ENCODE results near the gene MPPED2. TPM values are rescaled to one million over a fixed set of nuclear protein-coding genes. Genes with fewer than 3 reads are reported as not detected.

Gene MPPED2
- total RNA-seq, 1 donor from 2014 or later: 25.9 TPM

GRCh38 chr11:30434901-30435300, 151.3 kb downstream of the MPPED2 start:
- Mint-ChIP-seq H3K27me3 (no peaks in the 10 kb centered on the region), H3K9me3 (ENCODE audit: low read depth) (no peaks in the 10 kb centered on the region), H3K4me1 (ENCODE audit: low read depth) (peaks cover 12% of the 10 kb centered on the region), H3K27ac (no peak overlapping the region), H3K4me3 (ENCODE audit: low read depth) (no peak overlapping the region), H3K36me3 (ENCODE audit: insufficient read depth) (no peaks in the 10 kb centered on the region)
- no peak for DNase-seq (ENCODE audit: low spot score, unreplicated experiment)
- no peak for TF ChIP-seq CTCF (IDR thresholded peaks at IDR 0.05; ENCODE audit: unreplicated experiment)

- no peak for DNase-seq (ENCODE audit: low spot score, unreplicated experiment)
- H3K27ac Mint-ChIP-seq: peak overlapping the region; percentile 49
- H3K9me3 Mint-ChIP-seq (ENCODE audit: low read depth): no peaks in the 10 kb centered on the region
Measured at GRCh38 chr11:30433831-30434230, 152.3 kb downstream of the MPPED2 start.

GRCh38 chr11:30432716-30433115, 153.4 kb downstream of the MPPED2 start:
- Mint-ChIP-seq H3K4me3 (ENCODE audit: low read depth) (no peak overlapping the region), H3K36me3 (ENCODE audit: insufficient read depth) (no peaks in the 10 kb centered on the region), H3K27ac (no peak overlapping the region), H3K9me3 (ENCODE audit: low read depth) (no peaks in the 10 kb centered on the region), H3K4me1 (ENCODE audit: low read depth) (peaks cover 24% of the 10 kb centered on the region), H3K27me3 (no peaks in the 10 kb centered on the region)
- TF ChIP-seq CTCF (IDR thresholded peaks at IDR 0.05; ENCODE audit: unreplicated experiment): no peak
- DNase-seq (ENCODE audit: low spot score, unreplicated experiment): no peak

More at GRCh38 chr11:30433831-30434230, 152.3 kb downstream of the MPPED2 start:
- Mint-ChIP-seq H3K4me1 (ENCODE audit: low read depth) (peaks cover 23% of the 10 kb centered on the region), H3K36me3 (ENCODE audit: insufficient read depth) (no peaks in the 10 kb centered on the region), H3K4me3 (ENCODE audit: low read depth) (no peak overlapping the region), H3K27me3 (no peaks in the 10 kb centered on the region)
- no peak for TF ChIP-seq CTCF (IDR thresholded peaks at IDR 0.05; ENCODE audit: unreplicated experiment)

- no peaks in the 10 kb centered on the region for H3K9me3 Mint-ChIP-seq (ENCODE audit: low read depth)
- H3K4me3 Mint-ChIP-seq (ENCODE audit: low read depth): no peak overlapping the region
- H3K27me3 Mint-ChIP-seq: no peaks in the 10 kb centered on the region
- peaks cover 24% of the 10 kb centered on the region for H3K4me1 Mint-ChIP-seq (ENCODE audit: low read depth)
- no peak for DNase-seq (ENCODE audit: low spot score, unreplicated experiment)
- no peaks in the 10 kb centered on the region for H3K36me3 Mint-ChIP-seq (ENCODE audit: insufficient read depth)
- H3K27ac Mint-ChIP-seq: no peak overlapping the region
- TF ChIP-seq CTCF (IDR thresholded peaks at IDR 0.05; ENCODE audit: unreplicated experiment): no peak
Measured at GRCh38 chr11:30432178-30432577, 154.0 kb downstream of the MPPED2 start.

GRCh38 chr11:30431127-30431814, 154.9 kb downstream of the MPPED2 start:
- TF ChIP-seq CTCF (IDR thresholded peaks at IDR 0.05; ENCODE audit: unreplicated experiment): no peak
- no peak overlapping the region for H3K27ac Mint-ChIP-seq
- no peaks in the 10 kb centered on the region for H3K27me3 Mint-ChIP-seq
- no peaks in the 10 kb centered on the region for H3K9me3 Mint-ChIP-seq (ENCODE audit: low read depth)
- no peak for DNase-seq (ENCODE audit: low spot score, unreplicated experiment)
- H3K4me1 Mint-ChIP-seq (ENCODE audit: low read depth): peaks cover 24% of the 10 kb centered on the region
- no peak overlapping the region for H3K4me3 Mint-ChIP-seq (ENCODE audit: low read depth)
- H3K36me3 Mint-ChIP-seq (ENCODE audit: insufficient read depth): no peaks in the 10 kb centered on the region
